GM21423 (cell line): ENCODE data around the gene MDFI.
"Not testable (repeated sequence)": the region's sequence is repeated elsewhere in the genome, so short reads cannot be mapped to it uniquely, and the experiment has no call there.

Experiments
- ATAC-seq: cut with Tn5 transposase; IDR thresholded peaks from one replicate; pipeline ENCODE4 v1.9.1; 2021; ENCODE audit warnings: mild to moderate bottlenecking, moderate library complexity; ENCODE audit not compliant: unreplicated experiment

MDFI gene

DNA sequence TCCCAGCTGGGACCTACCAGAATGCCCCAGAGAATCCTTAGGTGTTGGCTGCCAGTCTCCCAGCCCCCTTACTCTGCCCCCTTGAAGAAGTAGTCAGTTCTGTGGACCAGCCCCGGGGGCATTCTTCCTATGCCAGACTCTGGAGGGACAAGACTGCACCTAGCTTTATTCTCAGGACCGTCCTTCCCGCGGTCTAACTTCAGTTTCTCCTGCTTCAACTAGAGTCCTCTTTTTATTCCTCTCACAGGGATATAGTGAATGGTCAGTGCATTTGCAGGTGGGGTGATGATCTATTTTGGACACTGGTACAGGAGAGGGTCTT is 35.9 kb upstream of the MDFI start:
- ATAC-seq, result no peak

DNA sequence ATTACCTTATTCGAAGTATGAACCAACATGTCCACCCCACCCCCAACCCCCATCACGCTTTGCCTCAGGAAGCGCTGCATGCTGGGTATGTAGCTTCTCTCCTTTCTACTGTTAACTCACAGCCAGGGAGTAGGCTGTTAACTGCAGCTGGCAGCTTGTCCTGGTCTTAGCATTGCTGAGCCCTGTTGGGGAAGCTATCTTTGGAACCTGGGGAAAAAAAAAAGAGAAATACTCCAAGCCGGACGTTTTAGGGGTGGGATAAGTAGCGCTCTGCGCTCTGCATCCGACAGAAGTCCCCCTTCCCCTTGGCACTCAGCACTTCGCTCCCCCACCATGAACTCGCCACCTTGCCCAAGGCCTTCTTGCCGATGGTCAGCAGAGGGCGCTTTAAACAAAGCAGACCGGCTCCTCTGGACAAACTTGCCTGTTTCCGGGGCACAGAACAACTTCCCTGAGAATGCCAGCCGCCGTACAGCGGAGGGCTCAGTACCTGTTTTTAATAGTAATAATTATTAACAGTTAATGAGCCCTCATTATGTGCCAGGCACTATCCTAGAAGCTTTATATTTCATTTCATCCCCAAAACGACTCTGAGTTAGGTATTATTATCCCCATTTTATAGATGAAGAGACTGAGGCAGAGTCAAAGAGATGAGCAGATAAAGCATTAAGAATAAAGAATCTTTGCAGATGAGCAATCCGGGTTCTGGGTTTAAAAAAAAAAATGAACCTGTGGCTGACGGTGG is 35.2 kb upstream of the MDFI start:
- ATAC-seq, result no peak

DNA sequence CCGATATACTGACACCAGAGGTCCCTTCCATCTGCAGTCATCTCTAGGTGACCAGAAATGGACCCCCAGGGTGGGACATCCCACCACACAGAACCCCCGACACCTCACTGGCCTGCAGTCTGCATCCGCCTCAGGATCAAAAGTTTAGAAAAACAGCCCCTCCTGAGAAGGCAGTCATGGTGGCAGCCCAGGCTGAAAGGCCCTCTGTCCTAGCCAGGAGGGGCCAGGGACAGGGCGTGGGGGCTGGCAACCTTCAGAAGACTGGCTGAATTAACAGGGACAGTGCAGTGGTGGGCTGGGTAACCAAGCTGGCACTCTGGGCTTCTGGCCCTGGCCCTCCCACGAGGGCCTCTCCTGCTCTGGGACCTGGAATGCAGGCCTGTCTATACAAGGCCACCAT is 34.3 kb upstream of the MDFI start:
- ATAC-seq, result no peak

DNA sequence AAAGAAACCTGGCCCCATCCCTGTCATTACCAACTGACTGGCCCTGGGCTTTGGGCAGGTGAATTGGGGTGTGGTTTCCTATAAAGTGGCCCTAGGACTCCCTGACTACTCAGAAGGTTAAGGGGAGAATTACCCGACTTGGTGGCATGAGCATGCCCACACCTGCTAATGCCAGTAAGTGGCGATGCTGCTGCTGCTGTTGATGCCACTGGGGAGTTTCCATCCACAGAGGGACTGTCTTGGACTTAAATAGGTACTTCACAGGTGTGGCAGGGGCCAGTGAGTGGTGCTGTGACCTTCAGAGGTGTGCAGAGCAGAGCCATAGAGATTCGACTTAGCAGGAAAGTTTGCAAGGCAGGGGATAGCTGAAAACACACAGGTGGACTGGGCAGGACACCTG is 32.6 kb upstream of the MDFI start:
- no peak for ATAC-seq

DNA sequence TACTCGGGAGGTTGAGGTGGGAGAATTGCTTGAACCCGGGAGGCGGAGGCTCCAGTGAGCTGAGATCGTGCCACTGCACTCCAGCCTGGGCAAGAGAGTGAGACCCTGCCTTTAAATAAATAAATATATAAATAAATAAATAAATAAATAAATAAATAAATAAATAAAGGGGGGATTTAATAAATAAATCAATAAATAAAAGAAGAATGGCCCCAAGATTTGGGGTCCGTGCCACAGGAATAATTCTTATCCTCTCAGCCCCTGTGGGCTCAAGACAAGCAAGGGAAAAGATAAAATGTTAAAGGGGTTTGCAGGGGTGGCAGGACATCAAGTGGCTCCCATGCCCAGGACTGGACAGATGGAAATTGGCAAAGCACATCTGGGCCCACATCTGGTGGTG is 31.2 kb upstream of the MDFI start:
- no peak for ATAC-seq

DNA sequence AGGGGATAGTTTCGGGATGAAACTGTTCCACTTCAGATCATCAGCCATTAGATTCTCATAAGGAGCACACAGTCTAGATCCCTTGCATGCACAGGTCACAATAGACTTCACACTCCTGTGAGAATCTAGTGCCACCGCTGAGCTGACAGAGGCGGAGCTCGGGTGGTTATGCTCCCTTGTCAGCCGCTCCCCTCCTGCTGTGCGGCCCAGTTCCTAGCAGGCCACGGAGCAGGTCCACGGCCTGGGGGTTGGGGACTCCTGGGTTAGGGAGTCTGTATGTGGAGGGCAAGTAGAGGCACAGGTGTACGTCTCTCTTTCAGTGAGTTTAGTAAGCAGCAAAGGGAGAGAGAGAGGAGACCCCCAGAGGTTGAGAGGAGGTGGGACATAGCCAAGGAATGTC is 30.5 kb upstream of the MDFI start:
- ATAC-seq, result no peak

DNA sequence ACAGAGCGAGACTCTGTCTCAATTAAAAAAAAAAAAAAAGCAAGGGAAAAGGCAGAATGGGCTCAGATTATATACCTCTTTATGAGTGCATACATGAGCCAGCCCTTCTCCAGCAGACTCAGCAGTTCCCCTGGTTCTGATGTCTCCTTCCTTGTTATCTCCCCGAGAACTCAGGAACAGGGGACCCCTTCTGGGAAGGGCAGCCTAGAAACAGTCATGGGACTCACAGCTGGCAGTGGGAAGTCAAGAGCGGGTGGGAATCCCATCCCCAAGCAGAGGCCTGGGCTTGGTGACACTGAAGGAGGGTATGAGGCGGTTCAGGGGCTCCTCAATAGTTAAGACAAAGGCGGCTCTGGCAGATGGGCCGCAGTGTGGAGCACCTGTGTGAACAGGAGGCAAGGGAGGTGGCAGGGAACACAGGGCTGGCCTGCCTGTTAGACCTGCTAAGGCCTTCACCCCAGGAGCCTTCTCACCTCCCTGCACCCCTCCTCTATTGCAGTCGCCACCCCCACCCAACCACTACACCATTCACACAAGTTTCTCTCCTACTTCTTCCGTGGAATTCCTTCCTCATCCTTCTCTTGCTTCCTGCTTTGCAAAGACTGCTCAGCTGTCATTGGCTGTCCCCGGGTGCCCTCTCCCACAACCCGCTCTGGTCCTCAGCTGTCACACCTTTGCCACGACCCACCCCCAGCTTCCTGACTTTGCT is 29.7 kb upstream of the MDFI start:
- ATAC-seq, result no peak

DNA sequence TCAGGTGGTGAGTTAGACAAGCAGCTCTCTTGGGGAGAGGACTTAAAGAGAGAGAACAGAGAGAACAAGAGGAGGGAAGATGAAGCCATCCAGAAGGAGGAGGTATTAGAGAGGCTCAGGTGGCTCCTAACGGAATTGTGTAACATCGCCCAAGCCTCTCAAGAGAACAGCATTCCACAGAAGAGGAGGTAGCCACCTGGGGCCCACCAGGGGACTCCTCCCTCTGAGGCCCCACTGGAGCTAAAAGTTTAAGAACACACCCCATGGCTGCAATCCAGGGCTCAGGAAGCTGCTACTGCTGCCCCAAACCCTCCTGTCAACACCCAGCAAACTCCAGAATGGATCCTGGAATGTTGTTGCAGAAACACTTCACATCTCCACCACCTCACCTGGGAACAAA is 23.6 kb upstream of the MDFI start:
- no peak for ATAC-seq

DNA sequence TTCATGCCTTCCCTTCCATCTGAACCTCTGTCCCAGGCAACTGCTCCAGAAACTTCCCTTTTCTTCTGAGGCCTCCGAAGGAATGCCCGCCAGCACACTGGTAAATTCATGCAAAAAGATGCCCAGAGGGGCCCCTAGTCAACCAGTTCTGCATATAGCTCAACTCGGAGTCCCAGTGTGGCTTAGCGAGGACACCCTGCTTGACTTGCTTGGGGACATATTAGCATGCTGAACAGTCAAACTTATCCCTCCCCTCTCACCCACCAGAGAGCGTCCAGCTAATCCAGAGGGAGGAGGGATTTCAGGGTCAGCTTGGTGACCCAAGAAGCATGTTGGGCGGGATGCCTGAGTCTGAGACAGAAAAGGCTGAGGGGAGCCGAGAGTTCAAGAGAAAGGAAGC is 23.0 kb upstream of the MDFI start:
- no peak for ATAC-seq

DNA sequence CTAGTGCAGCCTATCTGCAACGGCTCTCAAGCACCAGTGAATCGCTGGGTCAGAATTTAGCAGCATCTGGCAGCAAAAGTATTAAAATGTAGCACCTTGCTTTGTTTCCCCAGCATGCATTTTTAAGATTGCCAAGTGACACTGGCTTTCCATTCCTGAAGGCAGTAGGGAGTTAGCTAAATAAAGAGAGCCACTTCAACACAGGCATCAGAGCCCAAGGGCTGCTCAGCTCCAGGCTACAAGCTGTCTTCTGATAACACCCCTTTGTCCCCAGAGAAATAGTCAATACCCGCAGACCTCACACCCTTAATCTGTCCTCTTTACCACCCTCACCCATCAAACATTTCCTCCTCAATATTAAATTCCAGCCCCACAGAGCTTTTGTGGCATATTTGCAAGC is 19.7 kb upstream of the MDFI start:
- no peak for ATAC-seq

DNA sequence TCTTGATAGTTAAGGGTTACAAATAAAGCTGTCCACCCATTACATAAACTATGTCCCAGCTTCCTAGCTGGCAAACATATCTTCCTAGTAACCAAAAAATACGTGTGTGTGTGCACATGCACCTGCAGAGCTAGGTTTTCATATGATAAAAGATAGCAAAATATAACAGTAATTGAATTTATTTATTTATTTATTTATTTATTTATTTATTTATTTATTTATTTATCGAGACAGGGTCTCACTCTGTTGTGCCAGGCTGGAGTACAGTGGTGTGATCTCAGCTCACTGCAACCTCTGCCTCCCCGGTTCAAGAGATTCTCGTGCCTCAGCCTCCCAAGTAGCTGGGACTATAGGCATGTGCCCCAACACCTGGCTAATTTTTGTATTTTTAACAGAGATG is 19.1 kb upstream of the MDFI start:
- ATAC-seq, result not testable (repeated sequence)

DNA sequence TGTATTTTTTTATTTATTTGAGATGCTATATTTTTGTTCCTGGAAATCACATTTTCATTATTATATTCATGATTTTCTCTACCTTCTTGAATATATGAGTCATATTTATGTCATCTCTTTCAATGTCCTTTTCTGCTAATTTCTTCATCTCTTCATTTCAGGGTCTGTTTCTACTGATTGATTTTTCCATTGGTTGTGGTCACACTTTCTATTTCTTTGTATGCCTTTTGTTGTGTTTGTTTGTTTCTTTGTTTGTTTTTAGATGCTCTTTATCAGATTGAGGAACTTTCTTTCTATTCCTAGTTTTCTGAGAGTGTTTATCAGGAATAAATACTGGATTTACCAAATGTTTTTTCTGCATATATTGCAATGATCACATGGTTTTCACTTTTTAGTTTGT is 16.9 kb upstream of the MDFI start:
- no peak for ATAC-seq

DNA sequence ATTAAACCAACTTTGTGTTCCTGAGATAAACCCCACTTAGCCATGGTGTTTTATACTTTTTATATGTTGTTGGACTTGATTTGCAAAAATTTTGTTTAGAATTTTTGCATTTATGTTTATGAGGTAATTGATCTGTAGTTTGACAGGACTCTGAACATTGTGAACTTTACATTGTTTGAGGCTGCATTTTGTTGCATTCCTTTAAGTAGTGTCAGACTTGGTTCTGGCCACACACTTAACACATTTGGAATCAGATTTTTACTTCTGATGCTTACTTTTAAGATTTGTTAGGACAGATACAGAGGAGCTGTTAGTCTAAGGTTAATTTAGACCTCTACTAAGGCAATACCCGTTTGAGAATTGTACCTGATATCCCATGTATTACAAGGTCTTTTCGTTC is 16.5 kb upstream of the MDFI start:
- no peak for ATAC-seq

DNA sequence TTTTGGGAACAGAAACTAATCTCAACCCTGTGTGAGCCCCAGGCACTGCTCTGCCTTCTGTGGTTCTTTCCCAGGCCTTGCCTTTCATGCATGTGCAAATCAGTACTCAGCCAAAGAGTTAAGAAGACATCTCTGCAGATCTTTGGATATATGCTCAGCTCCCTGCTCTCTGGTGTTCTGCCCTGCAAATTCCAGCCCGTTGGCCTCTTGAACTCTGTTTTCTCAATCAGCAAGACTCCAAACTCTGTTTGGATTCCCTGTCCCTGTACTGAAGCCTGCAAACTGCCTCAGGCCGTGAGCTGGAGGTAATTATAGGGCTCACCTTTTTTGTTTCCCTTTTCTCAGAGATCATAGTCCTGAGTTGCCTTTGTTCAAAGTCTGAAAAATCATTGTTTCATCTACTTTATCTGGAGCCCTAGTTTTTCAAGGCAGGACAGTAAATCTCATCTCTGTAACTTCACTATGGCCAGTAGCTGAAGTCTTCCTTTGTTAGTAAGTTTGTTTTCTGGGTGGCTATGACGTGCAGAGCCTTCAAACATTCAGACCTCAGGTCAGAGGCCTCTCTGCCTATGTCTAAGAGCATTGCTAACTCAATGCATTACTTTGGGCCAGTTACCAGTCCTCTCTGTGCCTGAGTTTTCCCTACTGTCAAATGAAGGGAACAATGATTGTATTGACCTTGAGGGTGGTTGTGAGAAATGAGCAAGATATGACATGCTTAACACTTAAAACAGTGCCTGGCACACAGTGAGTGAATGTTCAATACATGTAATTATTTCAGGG is 15.9 kb upstream of the MDFI start:
- no peak for ATAC-seq

DNA sequence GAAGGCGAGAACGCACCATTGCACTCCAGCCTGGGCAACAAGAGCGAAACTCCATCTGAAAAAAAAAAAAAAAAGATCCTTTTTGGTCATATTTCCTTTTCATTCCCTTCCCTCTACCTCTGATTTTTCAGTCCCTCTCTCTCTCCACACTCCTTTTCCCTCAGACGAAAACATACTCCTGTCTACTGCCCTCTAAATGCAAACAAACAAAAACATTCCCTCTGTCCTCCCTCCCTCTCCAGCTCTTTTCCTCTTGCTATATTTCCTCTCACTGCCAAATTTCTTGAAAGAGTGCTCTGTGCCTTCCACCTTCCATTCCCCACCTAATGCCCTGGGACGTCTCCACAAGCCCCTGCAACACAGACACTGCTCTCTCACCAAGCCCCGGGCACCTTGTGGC is 14.9 kb upstream of the MDFI start:
- no peak for ATAC-seq

DNA sequence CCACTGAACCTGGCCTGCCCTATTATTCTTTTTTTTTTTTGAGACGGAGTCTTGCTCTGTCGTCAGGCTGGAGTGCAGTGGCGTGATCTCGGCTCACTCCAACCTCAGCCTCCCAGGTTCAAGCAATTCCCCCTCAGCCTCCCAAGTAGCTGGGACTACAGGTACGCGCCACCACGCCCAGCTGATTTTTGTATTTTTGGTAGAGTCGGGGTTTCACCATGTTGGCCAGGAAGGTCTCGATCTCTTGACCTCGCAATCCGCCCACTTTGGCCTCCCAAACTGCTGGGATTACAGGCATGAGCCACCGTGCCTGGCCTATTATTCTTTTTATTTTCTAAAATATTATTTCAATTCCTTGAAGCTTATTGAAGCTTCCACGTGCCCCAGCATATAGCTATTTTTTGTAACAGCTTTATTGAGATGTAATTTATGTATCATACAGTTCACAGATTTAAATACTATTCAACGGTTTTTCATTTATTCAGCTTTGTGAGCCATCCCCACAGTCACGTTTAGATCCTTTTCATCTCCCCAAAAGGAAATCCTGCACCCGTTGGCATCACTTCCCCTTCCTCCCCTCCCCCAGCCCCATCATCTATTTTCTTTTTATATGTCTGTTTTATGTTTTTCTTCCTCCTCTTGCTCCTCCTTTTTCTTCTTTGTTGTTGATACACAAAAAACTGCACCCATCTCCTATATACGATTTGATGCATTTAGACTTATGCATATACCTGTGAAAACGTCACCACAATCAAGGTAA is 13.5 kb upstream of the MDFI start:
- ATAC-seq, result no peak

DNA sequence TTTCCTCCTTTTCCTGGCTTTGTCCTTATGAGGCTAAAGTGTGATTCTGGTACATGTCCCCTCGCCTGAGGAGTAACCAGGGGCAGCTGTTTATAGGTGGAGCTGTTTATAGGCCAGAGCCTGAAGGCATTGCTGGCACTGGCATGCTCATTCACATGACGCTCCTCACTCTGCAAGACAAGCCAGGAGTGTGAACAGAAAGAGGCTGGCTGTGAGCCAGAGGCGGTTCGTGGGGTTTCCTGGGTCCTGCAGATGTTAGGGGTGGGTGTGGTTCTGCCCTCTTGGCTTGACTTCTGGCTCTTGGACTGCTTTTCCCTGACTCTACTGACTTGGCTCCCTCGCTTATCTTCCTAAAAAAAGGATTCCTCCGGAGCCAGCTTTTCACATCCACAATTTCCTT is 12.8 kb upstream of the MDFI start:
- no peak for ATAC-seq

DNA sequence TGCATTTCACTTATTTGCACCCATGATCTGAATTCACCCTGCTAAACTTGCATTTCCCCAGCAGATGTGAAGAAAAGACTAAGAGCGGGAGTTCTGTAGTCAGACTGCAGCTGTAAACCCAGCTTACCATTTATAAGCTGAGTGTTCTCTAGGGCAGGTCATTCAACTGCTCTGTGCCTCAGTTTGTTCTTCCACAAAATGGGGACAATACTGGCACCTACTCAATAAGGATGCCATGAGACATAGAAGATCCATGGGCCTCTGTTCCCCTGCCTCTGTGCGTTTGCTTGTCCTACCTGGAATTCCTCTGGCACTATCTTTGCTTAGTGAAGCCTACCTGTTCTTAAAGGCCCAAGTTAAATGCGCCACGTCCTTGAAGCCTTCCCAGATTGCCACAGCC is 12.2 kb upstream of the MDFI start:
- ATAC-seq, result no peak

DNA sequence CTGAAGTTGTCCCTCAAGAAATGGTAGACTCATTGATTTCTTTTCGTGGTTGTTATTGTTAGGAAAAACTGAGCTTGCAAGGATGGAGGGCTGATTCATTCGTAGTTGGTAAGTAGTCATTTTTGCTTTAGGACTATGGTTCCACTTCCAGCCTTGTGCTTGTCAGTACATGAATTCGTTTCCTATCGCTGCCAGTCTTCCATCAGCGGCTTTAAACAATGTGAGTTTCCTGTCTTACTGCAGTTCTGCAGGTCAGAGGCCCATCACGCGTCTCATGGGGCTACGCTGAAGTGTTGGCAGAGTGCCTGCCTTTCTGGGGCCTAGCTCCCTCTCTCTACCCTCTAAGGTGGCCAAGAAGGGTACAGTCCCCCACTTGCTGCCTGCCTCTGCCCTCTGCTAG is 11.4 kb upstream of the MDFI start:
- no peak for ATAC-seq

DNA sequence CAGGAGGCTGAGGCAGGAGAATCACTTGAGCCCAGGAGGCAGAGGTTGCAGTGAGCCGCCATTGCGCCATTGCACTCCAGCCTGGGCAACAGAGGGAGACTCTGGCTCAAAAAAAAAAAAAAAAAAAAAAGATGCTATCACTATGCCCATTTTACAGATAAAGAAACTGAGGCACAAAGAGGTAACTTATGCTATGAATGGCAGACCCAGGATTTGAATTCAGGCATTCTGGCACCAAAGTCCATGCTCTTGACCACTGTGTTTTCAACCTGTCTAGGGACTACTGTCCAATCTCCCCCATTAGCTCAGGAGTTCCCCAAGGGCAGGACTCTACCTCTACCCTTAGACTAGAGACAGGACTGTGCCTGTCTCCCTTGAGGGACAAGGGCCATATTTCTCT is 9.1 kb upstream of the MDFI start:
- ATAC-seq, result no peak

DNA sequence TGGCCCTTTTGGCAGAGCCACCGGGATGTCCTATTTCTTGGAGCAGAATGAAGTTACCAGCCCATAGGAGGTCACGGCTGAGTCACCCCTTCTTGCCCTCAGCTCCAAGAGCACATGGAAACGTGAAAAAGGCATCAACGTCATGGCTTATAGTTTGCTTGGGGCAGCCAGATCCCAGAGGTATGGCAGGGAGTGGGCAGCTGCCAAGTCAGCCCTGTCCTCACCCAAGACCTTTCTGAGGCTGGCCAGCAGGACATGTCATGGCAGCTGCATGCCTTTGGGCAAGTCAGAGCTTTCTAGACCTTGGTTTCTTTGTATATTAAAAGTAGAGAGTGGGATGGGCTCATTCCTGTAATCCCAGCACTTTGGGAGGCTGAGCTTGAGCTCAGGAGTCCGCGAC is 8.2 kb upstream of the MDFI start:
- no peak for ATAC-seq

DNA sequence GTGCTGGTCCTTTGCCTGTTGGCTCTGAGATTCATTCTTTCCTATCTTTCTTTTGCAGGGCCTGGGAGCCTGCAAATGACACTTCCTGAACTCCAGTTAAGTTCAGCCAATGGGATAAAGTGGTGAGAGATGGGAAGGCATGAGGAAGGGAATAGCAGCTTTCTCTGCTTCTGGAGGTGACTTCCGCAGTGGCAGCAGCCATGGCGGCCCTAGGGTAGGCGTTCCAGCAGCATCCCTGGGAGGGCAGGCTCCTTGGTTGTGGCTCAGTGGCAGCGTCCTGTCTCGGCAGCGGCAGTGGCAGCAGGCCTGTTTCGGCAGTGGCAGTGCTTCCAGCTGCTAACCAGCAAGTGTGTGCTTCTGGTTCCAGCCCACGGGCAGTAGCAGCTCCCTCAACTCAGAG is 7.3 kb upstream of the MDFI start:
- no peak for ATAC-seq
